Measurements from ENCODE around the gene ABTB1.

DNA sequence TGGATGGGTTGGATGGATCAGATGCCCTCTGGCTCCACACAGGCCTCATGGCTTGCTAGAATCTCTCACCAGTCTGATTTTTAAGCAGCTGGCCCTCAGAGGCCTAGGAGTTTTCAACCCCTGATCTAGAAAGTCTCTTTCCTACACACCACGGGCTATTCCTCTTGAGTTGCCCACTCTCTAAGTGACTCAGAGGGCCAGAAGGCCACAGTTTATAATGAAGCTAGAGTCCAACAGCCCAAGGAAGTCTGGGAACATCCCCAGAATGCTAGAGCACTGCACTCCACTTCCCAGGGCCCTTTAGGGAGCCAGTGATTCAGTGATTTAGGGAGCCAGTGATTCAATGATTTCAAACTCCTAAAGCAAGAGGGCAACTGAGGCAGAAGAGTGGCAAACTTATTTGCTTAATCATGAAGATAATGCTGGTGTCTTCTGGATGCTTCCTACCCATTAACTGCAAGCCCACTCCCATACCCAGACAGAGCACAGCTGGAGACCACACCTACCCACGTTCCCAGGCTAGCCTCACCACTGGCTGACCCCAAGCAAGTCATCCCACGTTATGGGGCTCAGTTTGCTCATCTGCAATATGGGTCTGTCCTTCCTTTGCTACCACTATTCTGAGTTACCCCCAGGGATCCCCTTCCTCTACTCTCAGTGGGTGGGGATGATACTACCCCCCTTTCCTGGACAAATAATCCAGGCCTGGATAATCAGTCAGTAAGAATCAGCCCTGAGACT, 36.7 kb downstream of the ABTB1 start:
- no peak for TF ChIP-seq EZH2phosphoT487 (IDR thresholded peaks at IDR 0.05; ENCODE audit: unreplicated experiment)
- TF ChIP-seq POLR2AphosphoS5 (IDR thresholded peaks at IDR 0.05; ENCODE audit: low read depth): no peak
- TF ChIP-seq, protein P1, sequence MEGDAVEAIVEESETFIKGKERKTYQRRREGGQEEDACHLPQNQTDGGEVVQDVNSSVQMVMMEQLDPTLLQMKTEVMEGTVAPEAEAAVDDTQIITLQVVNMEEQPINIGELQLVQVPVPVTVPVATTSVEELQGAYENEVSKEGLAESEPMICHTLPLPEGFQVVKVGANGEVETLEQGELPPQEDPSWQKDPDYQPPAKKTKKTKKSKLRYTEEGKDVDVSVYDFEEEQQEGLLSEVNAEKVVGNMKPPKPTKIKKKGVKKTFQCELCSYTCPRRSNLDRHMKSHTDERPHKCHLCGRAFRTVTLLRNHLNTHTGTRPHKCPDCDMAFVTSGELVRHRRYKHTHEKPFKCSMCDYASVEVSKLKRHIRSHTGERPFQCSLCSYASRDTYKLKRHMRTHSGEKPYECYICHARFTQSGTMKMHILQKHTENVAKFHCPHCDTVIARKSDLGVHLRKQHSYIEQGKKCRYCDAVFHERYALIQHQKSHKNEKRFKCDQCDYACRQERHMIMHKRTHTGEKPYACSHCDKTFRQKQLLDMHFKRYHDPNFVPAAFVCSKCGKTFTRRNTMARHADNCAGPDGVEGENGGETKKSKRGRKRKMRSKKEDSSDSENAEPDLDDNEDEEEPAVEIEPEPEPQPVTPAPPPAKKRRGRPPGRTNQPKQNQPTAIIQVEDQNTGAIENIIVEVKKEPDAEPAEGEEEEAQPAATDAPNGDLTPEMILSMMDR (conservative IDR thresholded peaks at IDR 0.05; ENCODE audit: low read depth in 2 of 2): no peak
- no peak for TF ChIP-seq CREB1 (CRISPR knock-in tag; IDR thresholded peaks at IDR 0.05; ENCODE audit: low read depth)
- TF ChIP-seq EZH2 (IDR thresholded peaks at IDR 0.05; ENCODE audit: low read depth, unreplicated experiment): no peak
- TF ChIP-seq, protein P2, sequence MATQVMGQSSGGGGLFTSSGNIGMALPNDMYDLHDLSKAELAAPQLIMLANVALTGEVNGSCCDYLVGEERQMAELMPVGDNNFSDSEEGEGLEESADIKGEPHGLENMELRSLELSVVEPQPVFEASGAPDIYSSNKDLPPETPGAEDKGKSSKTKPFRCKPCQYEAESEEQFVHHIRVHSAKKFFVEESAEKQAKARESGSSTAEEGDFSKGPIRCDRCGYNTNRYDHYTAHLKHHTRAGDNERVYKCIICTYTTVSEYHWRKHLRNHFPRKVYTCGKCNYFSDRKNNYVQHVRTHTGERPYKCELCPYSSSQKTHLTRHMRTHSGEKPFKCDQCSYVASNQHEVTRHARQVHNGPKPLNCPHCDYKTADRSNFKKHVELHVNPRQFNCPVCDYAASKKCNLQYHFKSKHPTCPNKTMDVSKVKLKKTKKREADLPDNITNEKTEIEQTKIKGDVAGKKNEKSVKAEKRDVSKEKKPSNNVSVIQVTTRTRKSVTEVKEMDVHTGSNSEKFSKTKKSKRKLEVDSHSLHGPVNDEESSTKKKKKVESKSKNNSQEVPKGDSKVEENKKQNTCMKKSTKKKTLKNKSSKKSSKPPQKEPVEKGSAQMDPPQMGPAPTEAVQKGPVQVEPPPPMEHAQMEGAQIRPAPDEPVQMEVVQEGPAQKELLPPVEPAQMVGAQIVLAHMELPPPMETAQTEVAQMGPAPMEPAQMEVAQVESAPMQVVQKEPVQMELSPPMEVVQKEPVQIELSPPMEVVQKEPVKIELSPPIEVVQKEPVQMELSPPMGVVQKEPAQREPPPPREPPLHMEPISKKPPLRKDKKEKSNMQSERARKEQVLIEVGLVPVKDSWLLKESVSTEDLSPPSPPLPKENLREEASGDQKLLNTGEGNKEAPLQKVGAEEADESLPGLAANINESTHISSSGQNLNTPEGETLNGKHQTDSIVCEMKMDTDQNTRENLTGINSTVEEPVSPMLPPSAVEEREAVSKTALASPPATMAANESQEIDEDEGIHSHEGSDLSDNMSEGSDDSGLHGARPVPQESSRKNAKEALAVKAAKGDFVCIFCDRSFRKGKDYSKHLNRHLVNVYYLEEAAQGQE (IDR thresholded peaks at IDR 0.05; ENCODE audit: unreplicated experiment): no peak
- TF ChIP-seq STAT1 (IDR thresholded peaks at IDR 0.05; ENCODE audit: unreplicated experiment): no peak
- no peak for TF ChIP-seq ZNF331 (CRISPR knock-in tag; IDR thresholded peaks at IDR 0.05; ENCODE audit: low read depth)
- no peak for TF ChIP-seq JUNB (IDR thresholded peaks at IDR 0.05; ENCODE audit: unreplicated experiment)
- TF ChIP-seq ZNF114 (CRISPR knock-in tag; IDR thresholded peaks at IDR 0.05): no peak
- TF ChIP-seq, protein P3, sequence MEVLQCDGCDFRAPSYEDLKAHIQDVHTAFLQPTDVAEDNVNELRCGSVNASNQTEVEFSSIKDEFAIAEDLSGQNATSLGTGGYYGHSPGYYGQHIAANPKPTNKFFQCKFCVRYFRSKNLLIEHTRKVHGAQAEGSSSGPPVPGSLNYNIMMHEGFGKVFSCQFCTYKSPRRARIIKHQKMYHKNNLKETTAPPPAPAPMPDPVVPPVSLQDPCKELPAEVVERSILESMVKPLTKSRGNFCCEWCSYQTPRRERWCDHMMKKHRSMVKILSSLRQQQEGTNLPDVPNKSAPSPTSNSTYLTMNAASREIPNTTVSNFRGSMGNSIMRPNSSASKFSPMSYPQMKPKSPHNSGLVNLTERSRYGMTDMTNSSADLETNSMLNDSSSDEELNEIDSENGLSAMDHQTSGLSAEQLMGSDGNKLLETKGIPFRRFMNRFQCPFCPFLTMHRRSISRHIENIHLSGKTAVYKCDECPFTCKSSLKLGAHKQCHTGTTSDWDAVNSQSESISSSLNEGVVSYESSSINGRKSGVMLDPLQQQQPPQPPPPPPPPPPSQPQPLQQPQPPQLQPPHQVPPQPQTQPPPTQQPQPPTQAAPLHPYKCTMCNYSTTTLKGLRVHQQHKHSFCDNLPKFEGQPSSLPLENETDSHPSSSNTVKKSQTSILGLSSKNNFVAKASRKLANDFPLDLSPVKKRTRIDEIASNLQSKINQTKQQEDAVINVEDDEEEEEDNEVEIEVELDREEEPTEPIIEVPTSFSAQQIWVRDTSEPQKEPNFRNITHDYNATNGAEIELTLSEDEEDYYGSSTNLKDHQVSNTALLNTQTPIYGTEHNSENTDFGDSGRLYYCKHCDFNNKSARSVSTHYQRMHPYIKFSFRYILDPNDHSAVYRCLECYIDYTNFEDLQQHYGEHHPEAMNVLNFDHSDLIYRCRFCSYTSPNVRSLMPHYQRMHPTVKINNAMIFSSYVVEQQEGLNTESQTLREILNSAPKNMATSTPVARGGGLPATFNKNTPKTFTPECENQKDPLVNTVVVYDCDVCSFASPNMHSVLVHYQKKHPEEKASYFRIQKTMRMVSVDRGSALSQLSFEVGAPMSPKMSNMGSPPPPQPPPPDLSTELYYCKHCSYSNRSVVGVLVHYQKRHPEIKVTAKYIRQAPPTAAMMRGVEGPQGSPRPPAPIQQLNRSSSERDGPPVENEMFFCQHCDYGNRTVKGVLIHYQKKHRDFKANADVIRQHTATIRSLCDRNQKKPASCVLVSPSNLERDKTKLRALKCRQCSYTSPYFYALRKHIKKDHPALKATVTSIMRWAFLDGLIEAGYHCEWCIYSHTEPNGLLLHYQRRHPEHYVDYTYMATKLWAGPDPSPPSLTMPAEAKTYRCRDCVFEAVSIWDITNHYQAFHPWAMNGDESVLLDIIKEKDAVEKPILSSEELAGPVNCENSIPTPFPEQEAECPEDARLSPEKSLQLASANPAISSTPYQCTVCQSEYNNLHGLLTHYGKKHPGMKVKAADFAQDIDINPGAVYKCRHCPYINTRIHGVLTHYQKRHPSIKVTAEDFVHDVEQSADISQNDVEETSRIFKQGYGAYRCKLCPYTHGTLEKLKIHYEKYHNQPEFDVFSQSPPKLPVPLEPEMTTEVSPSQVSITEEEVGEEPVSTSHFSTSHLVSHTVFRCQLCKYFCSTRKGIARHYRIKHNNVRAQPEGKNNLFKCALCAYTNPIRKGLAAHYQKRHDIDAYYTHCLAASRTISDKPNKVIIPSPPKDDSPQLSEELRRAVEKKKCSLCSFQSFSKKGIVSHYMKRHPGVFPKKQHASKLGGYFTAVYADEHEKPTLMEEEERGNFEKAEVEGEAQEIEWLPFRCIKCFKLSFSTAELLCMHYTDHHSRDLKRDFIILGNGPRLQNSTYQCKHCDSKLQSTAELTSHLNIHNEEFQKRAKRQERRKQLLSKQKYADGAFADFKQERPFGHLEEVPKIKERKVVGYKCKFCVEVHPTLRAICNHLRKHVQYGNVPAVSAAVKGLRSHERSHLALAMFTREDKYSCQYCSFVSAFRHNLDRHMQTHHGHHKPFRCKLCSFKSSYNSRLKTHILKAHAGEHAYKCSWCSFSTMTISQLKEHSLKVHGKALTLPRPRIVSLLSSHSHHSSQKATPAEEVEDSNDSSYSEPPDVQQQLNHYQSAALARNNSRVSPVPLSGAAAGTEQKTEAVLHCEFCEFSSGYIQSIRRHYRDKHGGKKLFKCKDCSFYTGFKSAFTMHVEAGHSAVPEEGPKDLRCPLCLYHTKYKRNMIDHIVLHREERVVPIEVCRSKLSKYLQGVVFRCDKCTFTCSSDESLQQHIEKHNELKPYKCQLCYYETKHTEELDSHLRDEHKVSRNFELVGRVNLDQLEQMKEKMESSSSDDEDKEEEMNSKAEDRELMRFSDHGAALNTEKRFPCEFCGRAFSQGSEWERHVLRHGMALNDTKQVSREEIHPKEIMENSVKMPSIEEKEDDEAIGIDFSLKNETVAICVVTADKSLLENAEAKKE (CRISPR knock-in tag; IDR thresholded peaks at IDR 0.05): no peak
